PC-9 (cell line): Measurements from ENCODE around the gene LRMDA. TPM values are rescaled to one million over a fixed set of nuclear protein-coding genes. Genes with fewer than 3 reads are reported as not detected.

Experiments
- BruUV-seq: library from RNA; stranded (reverse); fragments of 400-500 nt; replicated peaks from 2 replicates; lab custom pipeline; 2021; lab: Mats Ljungman, UMichigan
- CTCF ChIA-PET: fragments of 300-600 bp; sonication (Branson Sonifier 250); formaldehyde crosslinking; loops from one replicate; lab custom pipeline; 2022; ENCODE audit warnings: antibody characterized with exemption; lab: Charles Lee
- POLR2A ChIA-PET: fragments of 300-600 bp; sonication (Branson Sonifier 250); formaldehyde crosslinking; loops from one replicate; lab custom pipeline; 2022; ENCODE audit warnings: antibody characterized with exemption; ENCODE audit not compliant: unreplicated experiment; lab: Charles Lee
- DNase-seq, 2 experiments: peaks; one replicate each; pipeline versions ENCODE4 v3.0.0 to v3.0.0-alpha.2; 2015 to 2022; ENCODE audit warnings: mixed read lengths in 1 of 2
- H2AFZ ChIP-seq: fragments of 200-600 bp; sonication (generic); 2 replicates; pipeline ENCODE4 v1.8.1; 2017; ENCODE audit warnings: antibody characterized with exemption
- H3F3A ChIP-seq: fragments of 200-600 bp; sonication (generic); 2 replicates; pipeline ENCODE4 v1.8.1; 2017; ENCODE audit warnings: antibody characterized with exemption, mild to moderate bottlenecking, low read depth; ENCODE audit not compliant: insufficient read depth
- H3K27ac ChIP-seq: fragments of 200-600 bp; sonication (generic); 2 replicates; pipeline ENCODE4 v1.6.1; 2016; ENCODE audit warnings: mixed run types
- H3K27me3 ChIP-seq: fragments of 200-600 bp; sonication (generic); 2 replicates; pipeline ENCODE4 v1.6.1; 2016; ENCODE audit warnings: low read depth, mixed run types; ENCODE audit not compliant: insufficient read depth
- H3K36me3 ChIP-seq: fragments of 200-600 bp; sonication (generic); 2 replicates; pipeline ENCODE4 v1.6.1; 2016; ENCODE audit warnings: low read depth, mixed run types
- H3K4me1 ChIP-seq: fragments of 200-600 bp; sonication (generic); replicated peaks from 2 replicates; pipeline ENCODE4 v1.6.1; 2016; ENCODE audit warnings: mixed run types; ENCODE audit not compliant: insufficient read depth
- H3K4me2 ChIP-seq: fragments of 200-600 bp; sonication (generic); 2 replicates; pipeline ENCODE4 v1.6.1; 2017; ENCODE audit warnings: mixed run types
- H3K4me3 ChIP-seq: fragments of 200-600 bp; sonication (generic); 2 replicates; pipeline ENCODE4 v1.6.1; 2016; ENCODE audit warnings: mixed run types
- H3K79me2 ChIP-seq: fragments of 200-600 bp; sonication (generic); 2 replicates; pipeline ENCODE4 v1.6.1; 2017; ENCODE audit warnings: low read depth, mixed run types
- H3K9me2 ChIP-seq: fragments of 200-600 bp; sonication (generic); 2 replicates; pipeline ENCODE4 v1.8.1; 2017; ENCODE audit warnings: mild to moderate bottlenecking; ENCODE audit not compliant: insufficient read depth
- H3K9me3 ChIP-seq: fragments of 200-600 bp; sonication (generic); 2 replicates; pipeline ENCODE4 v1.8.1; 2016; ENCODE audit warnings: low read depth; ENCODE audit not compliant: insufficient read depth
- H4K20me1 ChIP-seq: fragments of 200-600 bp; sonication (generic); 2 replicates; pipeline ENCODE4 v1.8.1; 2017; ENCODE audit not compliant: insufficient read depth
- CTCF ChIP-seq: fragments of 200-600 bp; sonication (generic); conservative IDR thresholded peaks from 2 replicates; pipeline ENCODE4 v1.6.1; 2017; ENCODE audit warnings: mixed run types, antibody characterized with exemption, mild to moderate bottlenecking, moderate library complexity
- EZH2 ChIP-seq: fragments of 200-600 bp; sonication (generic); IDR thresholded peaks from 2 replicates; pipeline ENCODE4 v1.8.0; 2017; ENCODE audit warnings: antibody characterized with exemption, low read depth
- intact Hi-C: fragments of 100-400 bp; cut with micrococcal nuclease; formaldehyde crosslinking; loops from one replicate; pipeline ENCODE4 v1.10.0; 2022; ENCODE audit not compliant: unreplicated experiment
- total RNA-seq: library from RNA; stranded (reverse); gene quantifications from 2 replicates; pipeline ENCODE4 v1.2.3, GENCODE V29; 2021

Gene LRMDA
- total RNA-seq, 1 experiment from 2014 or later = not detected

GRCh38 chr10:75658496-75658895 is 227.1 kb downstream of the LRMDA start:
- Histone ChIP-seq H3K36me3 (no peaks in the 10 kb centered on the region), H2AFZ (no peak overlapping the region), H3K27ac (no peak overlapping the region), H3K79me2 (no peaks in the 10 kb centered on the region), H3F3A (peaks cover 3% of the 10 kb centered on the region; the same call in 1 of the 2 replicates), H3K9me2 (no peaks in the 10 kb centered on the region), H3K27me3 (no peaks in the 10 kb centered on the region), H3K4me2 (no peak overlapping the region), H3K4me1 (peaks cover 12% of the 10 kb centered on the region), H3K4me3 (no peak overlapping the region), H4K20me1 (no peaks in the 10 kb centered on the region), H3K9me3 (0 out of 2 replicates have a peak, but pooled peaks cover 3% of the 10 kb centered on the region)
- intact Hi-C loops = no loop called here
- TF ChIP-seq EZH2 (no peak), CTCF (no peak)
- ChIA-PET CTCF (no interaction called here), POLR2A (no interaction called here)
- BruUV-seq = no TSS peak
- DNase-seq = no peak

- H3K36me3 ChIP-seq = no peaks in the 10 kb centered on the region
- ChIA-PET CTCF (no interaction called here), POLR2A (no interaction called here)
- H3F3A ChIP-seq = peaks cover 1% of the 10 kb centered on the region; the same call in 1 of the 2 replicates
- 0 out of 2 replicates have a peak, but pooled peaks cover 3% of the 10 kb centered on the region for H3K9me3 ChIP-seq
- no peak overlapping the region for H3K4me2 ChIP-seq
- intact Hi-C loops = no loop called here
- H4K20me1 ChIP-seq = no peaks in the 10 kb centered on the region
- no peaks in the 10 kb centered on the region for H3K79me2 ChIP-seq
- H3K4me1 ChIP-seq = peaks cover 8% of the 10 kb centered on the region
- H3K27me3 ChIP-seq = no peaks in the 10 kb centered on the region
- no peak overlapping the region for H3K27ac ChIP-seq
- no peaks in the 10 kb centered on the region for H3K9me2 ChIP-seq
- no peak for DNase-seq
- TF ChIP-seq EZH2 = no peak
- no peak for TF ChIP-seq CTCF
- no peak overlapping the region for H3K4me3 ChIP-seq
- H2AFZ ChIP-seq = no peak overlapping the region
- no TSS peak for BruUV-seq
These were observed 227.5 kb downstream of the LRMDA start for GRCh38 chr10:75658915-75659314.

GRCh38 chr10:75660823-75661222 is 229.4 kb downstream of the LRMDA start:
- H3K9me2 ChIP-seq = no peaks in the 10 kb centered on the region
- no peaks in the 10 kb centered on the region for H3F3A ChIP-seq
- H3K9me3 ChIP-seq = 0 out of 2 replicates have a peak, but pooled peaks cover 3% of the 10 kb centered on the region
- ChIA-PET POLR2A (no interaction called here), CTCF (no interaction called here)
- no peaks in the 10 kb centered on the region for H4K20me1 ChIP-seq
- TF ChIP-seq CTCF (no peak), EZH2 (no peak)
- H3K27ac ChIP-seq = no peak overlapping the region
- no peak for DNase-seq
- no peak overlapping the region for H3K4me3 ChIP-seq
- BruUV-seq = no TSS peak
- no peaks in the 10 kb centered on the region for H3K36me3 ChIP-seq
- no peak overlapping the region for H3K4me2 ChIP-seq
- H3K4me1 ChIP-seq = no peaks in the 10 kb centered on the region
- H2AFZ ChIP-seq = no peak overlapping the region
- intact Hi-C loops = no loop called here
- no peaks in the 10 kb centered on the region for H3K27me3 ChIP-seq
- H3K79me2 ChIP-seq = no peaks in the 10 kb centered on the region
